HG02759 (cell line): ENCODE data around the gene SLC35D2.

Experiments used
- ATAC-seq: cut with Tn5 transposase; IDR thresholded peaks from one replicate; pipeline ENCODE4 v1.9.1; 2021; ENCODE audit warnings: mild to moderate bottlenecking, moderate library complexity; ENCODE audit not compliant: unreplicated experiment

The SLC35D2 gene

GRCh38 chr9:96383165-96383942 is at the start of gene SLC35D2:
SLC35D2 (minus strand) TSS chr9:96383711; CDS start chr9:96383634, 77 bp downstream.
- ATAC-seq, result peak; percentile 76

GRCh38 chr9:96430377-96430776 is 46.9 kb upstream of the SLC35D2 start:
- ATAC-seq, result no peak

GRCh38 chr9:96429732-96430131 is 46.2 kb upstream of the SLC35D2 start:
- no peak for ATAC-seq

- ATAC-seq, result no peak
These were observed 42.1 kb upstream of the SLC35D2 start for GRCh38 chr9:96425500-96426169.

GRCh38 chr9:96423985-96424336 is 40.5 kb upstream of the SLC35D2 start:
- no peak for ATAC-seq

GRCh38 chr9:96423322-96423984 is 39.9 kb upstream of the SLC35D2 start:
- ATAC-seq, result no peak

- no peak for ATAC-seq
These were observed 37.1 kb upstream of the SLC35D2 start for GRCh38 chr9:96420468-96421219.

GRCh38 chr9:96419691-96419969 is 36.1 kb upstream of the SLC35D2 start:
- ATAC-seq, result no peak

- peak; percentile 30 for ATAC-seq
These were observed 35.6 kb upstream of the SLC35D2 start for GRCh38 chr9:96418920-96419690.

- ATAC-seq, result peak; percentile 74
These were observed 34.8 kb upstream of the SLC35D2 start, which contains the start of gene ZNF367 for GRCh38 chr9:96418083-96418919. ZNF367 (minus strand) TSS chr9:96418370; CDS start chr9:96418032, 338 bp downstream.

- ATAC-seq, result peak; percentile 1
These were observed 34.2 kb upstream of the SLC35D2 start for GRCh38 chr9:96417661-96418082.

GRCh38 chr9:96417051-96417586 is 33.6 kb upstream of the SLC35D2 start:
- peak; percentile 26 for ATAC-seq

GRCh38 chr9:96413302-96414221 is 30.1 kb upstream of the SLC35D2 start:
- ATAC-seq, result no peak

- ATAC-seq, result no peak
These were observed 28.8 kb upstream of the SLC35D2 start for GRCh38 chr9:96412174-96412913.

- no peak for ATAC-seq
These were observed 27.8 kb upstream of the SLC35D2 start for GRCh38 chr9:96411129-96411838.

- no peak for ATAC-seq
These were observed 25.1 kb upstream of the SLC35D2 start for GRCh38 chr9:96408409-96409280.
